GM23248 (cell line): ENCODE data around the gene CTIF.

Experiments
- EZH2 ChIP-seq: fragments of 200-600 bp; sonication (generic); IDR thresholded peaks from 2 replicates; pipeline ENCODE4 v1.6.1; 2018; ENCODE audit warnings: antibody characterized with exemption, mild to moderate bottlenecking; ENCODE audit not compliant: insufficient read depth, poor library complexity, severe bottlenecking
- EZH2phosphoT487 ChIP-seq: fragments of 200-600 bp; sonication (generic); IDR thresholded peaks from 2 replicates; pipeline ENCODE4 v1.6.1; 2018; ENCODE audit warnings: antibody characterized with exemption, moderate library complexity, mild to moderate bottlenecking, low read depth; ENCODE audit not compliant: insufficient read depth

GRCh38 chr18:48675912-48676311 is 137.1 kb downstream of the CTIF start:
- TF ChIP-seq EZH2 = no peak
- TF ChIP-seq EZH2phosphoT487 = no peak
